Skeletal muscle satellite cell (primary cell): Measurements from ENCODE around the gene ASTN1.
"Not testable (repeated sequence)": the region's sequence is repeated elsewhere in the genome, so short reads cannot be mapped to it uniquely, and the experiment has no call there.

Source experiments
- H3K27me3 ChIP-seq: 2 replicates; pipeline ENCODE4 v1.7.0; 2013; ENCODE audit warnings: low read length; ENCODE audit not compliant: control insufficient read depth, insufficient read depth
- H3K36me3 ChIP-seq: 2 replicates; pipeline ENCODE4 v1.7.0; 2013; ENCODE audit warnings: mild to moderate bottlenecking, control low read depth, low read length; ENCODE audit not compliant: insufficient read depth
- H3K4me1 ChIP-seq: 2 replicates; pipeline ENCODE4 v1.7.0; 2013; ENCODE audit warnings: low read length; ENCODE audit not compliant: control insufficient read depth, insufficient read depth
- H3K4me2 ChIP-seq: 2 replicates; pipeline ENCODE4 v1.7.0; 2013; ENCODE audit warnings: mild to moderate bottlenecking, low read length
- H3K4me3 ChIP-seq: 2 replicates; pipeline ENCODE4 v1.7.0; 2013; ENCODE audit warnings: low read length
- H3K9ac ChIP-seq: 2 replicates; pipeline ENCODE4 v1.7.0; 2013; ENCODE audit warnings: mild to moderate bottlenecking, low read depth, low read length, moderate library complexity
- H3K9me3 ChIP-seq: replicated peaks from 2 replicates; pipeline ENCODE4 v1.7.0; 2013; ENCODE audit warnings: mild to moderate bottlenecking, control low read depth, low read length

ASTN1 gene

DNA sequence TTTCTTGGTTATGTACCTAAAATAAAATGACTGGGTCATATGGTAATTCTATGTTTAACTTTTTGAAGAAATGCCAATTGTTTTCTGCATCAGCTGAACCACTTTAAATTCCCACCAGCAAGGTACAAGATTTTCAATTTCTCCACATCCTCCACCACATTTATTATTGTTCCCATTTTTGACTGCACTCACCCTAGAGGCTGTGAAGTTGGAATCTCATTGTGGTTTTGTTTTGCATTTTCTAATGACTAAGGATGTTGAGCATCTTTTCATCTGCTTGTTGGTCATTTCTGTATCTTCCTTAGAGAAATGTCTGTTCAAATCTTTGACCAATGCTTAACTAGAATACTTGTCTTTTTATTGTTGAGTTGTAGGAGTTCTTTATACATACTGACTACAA, 72.5 kb downstream of the ASTN1 start:
- Histone ChIP-seq H3K9me3 (no peaks in the 10 kb centered on the region), H3K36me3 (no peaks in the 10 kb centered on the region), H3K4me1 (peaks cover 12% of the 10 kb centered on the region), H3K4me2 (no peak overlapping the region), H3K9ac (no peak overlapping the region), H3K4me3 (no peak overlapping the region), H3K27me3 (peaks cover 2% of the 10 kb centered on the region)

- H3K27me3 ChIP-seq: peaks cover 4% of the 10 kb centered on the region
- H3K4me2 ChIP-seq: peak overlapping the region; percentile 24
- H3K4me3 ChIP-seq: no peak overlapping the region
- H3K4me1 ChIP-seq: peaks cover 12% of the 10 kb centered on the region
- H3K9ac ChIP-seq: no peak overlapping the region
- H3K36me3 ChIP-seq: no peaks in the 10 kb centered on the region
- no peaks in the 10 kb centered on the region for H3K9me3 ChIP-seq
Measured at GRCh38 chr1:177091040-177091439, 73.5 kb downstream of the ASTN1 start.

- no peak overlapping the region for H3K4me3 ChIP-seq
- no peak overlapping the region for H3K9ac ChIP-seq
- no peaks in the 10 kb centered on the region for H3K9me3 ChIP-seq
- H3K27me3 ChIP-seq: peaks cover 4% of the 10 kb centered on the region
- no peaks in the 10 kb centered on the region for H3K36me3 ChIP-seq
- H3K4me2 ChIP-seq: no peak overlapping the region
- H3K4me1 ChIP-seq: peaks cover 14% of the 10 kb centered on the region
Measured at GRCh38 chr1:177088966-177089365, 75.5 kb downstream of the ASTN1 start.

- peak overlapping the region; percentile 13 for H3K4me2 ChIP-seq
- H3K4me1 ChIP-seq: peaks cover 7% of the 10 kb centered on the region
- peaks cover 4% of the 10 kb centered on the region for H3K27me3 ChIP-seq
- H3K9me3 ChIP-seq: no peaks in the 10 kb centered on the region
- H3K4me3 ChIP-seq: no peak overlapping the region
- peak overlapping the region; percentile 5 for H3K9ac ChIP-seq
- no peaks in the 10 kb centered on the region for H3K36me3 ChIP-seq
Measured at GRCh38 chr1:177082855-177083693, 81.4 kb downstream of the ASTN1 start.

GRCh38 chr1:177080564-177080963, 83.9 kb downstream of the ASTN1 start:
- H3K4me2 ChIP-seq: no peak overlapping the region
- no peaks in the 10 kb centered on the region for H3K9me3 ChIP-seq
- H3K9ac ChIP-seq: no peak overlapping the region
- no peak overlapping the region for H3K4me3 ChIP-seq
- no peaks in the 10 kb centered on the region for H3K27me3 ChIP-seq
- no peaks in the 10 kb centered on the region for H3K36me3 ChIP-seq
- H3K4me1 ChIP-seq: peaks cover 7% of the 10 kb centered on the region

GRCh38 chr1:177077734-177078499, 86.6 kb downstream of the ASTN1 start:
- Histone ChIP-seq H3K4me2 (no peak overlapping the region), H3K9ac (no peak overlapping the region), H3K27me3 (no peaks in the 10 kb centered on the region), H3K4me1 (peaks cover under 1% of the 10 kb centered on the region), H3K36me3 (no peaks in the 10 kb centered on the region), H3K9me3 (no peaks in the 10 kb centered on the region), H3K4me3 (no peak overlapping the region)

- H3K4me3 ChIP-seq: no peak overlapping the region
- H3K36me3 ChIP-seq: no peaks in the 10 kb centered on the region
- H3K27me3 ChIP-seq: no peaks in the 10 kb centered on the region
- no peak overlapping the region for H3K4me2 ChIP-seq
- H3K9me3 ChIP-seq: no peaks in the 10 kb centered on the region
- no peaks in the 10 kb centered on the region for H3K4me1 ChIP-seq
- no peak overlapping the region for H3K9ac ChIP-seq
Measured at GRCh38 chr1:177077006-177077405, 87.5 kb downstream of the ASTN1 start.

DNA sequence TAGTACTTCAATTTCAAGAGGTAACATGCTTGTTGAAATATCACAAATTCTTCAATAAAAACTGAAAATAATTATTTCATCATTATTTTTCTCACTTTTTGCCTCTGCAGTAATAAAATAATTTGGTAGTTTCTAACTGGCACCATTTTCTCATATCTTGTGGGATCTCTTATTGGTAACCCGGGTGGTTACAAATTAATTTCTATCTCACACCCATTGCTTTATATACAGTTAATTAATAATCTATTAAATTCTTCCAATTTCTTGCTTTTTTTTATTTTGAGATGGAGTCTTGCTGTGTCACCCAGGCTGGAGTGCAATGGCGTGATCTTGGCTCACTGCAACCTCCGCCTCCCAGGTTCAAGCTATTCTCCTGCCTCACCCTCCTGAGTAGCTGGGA, 89.7 kb downstream of the ASTN1 start:
- not testable (repeated sequence) for H3K9me3 ChIP-seq, H3K4me3 ChIP-seq, H3K9ac ChIP-seq, H3K27me3 ChIP-seq, H3K4me1 ChIP-seq, H3K4me2 ChIP-seq, H3K36me3 ChIP-seq

DNA sequence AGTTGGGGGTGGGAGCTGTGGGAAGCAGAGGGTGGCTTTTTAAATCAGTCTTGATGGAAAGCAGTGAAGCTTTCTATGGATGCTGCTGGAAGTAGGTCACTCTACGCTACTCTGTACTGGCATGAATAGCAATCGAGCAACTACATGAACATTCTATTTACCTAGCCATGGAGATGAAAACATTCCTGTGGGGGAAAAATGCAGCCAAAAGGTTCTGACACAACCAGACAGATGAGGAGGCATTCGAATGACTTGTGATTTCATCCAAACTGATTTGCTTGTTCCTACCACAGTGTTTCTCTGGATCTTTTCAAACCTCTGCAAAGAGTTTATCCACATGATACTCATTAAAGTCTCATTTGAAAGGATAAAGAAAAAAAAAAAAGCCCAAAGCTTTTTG, 95.0 kb downstream of the ASTN1 start:
- Histone ChIP-seq H3K9me3 (no peaks in the 10 kb centered on the region), H3K4me1 (no peaks in the 10 kb centered on the region), H3K27me3 (peaks cover 4% of the 10 kb centered on the region), H3K9ac (no peak overlapping the region), H3K4me2 (no peak overlapping the region), H3K36me3 (no peaks in the 10 kb centered on the region), H3K4me3 (no peak overlapping the region)

DNA sequence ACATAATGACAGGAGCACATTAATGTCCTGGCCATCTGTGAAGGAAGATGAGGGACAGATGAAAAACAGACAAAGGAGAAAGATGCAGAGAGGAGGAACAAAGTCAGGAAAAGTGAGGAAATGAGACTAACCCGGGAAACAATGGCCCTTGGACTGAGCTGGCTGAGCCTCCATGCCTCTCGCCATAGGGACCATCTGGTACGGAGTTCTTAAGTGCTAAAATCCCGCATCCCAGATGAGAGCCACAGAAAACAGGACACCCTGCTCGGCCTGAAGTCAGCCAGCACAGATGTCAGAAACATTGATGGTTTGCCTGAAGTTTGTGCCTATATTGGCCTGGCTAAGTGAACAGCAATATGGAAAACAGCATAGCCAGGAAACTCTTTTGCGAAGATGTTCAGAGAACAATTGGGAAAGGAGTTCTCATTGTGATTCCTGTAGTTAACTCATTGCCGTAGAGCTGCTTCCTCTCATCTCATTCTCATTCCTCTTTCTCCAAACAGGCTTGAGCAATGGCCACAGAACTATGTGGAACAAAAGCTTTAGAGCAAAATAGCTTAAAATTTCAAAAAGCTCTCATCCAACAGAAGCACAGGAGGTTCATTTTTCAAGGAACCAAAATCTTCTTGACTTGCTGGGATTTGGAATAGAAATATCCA, 96.6 kb downstream of the ASTN1 start:
- H3K27me3 ChIP-seq: peaks cover 6% of the 10 kb centered on the region
- H3K9me3 ChIP-seq: no peaks in the 10 kb centered on the region
- H3K4me1 ChIP-seq: no peaks in the 10 kb centered on the region
- H3K4me3 ChIP-seq: no peak overlapping the region
- H3K36me3 ChIP-seq: no peaks in the 10 kb centered on the region
- no peak overlapping the region for H3K9ac ChIP-seq
- no peak overlapping the region for H3K4me2 ChIP-seq

DNA sequence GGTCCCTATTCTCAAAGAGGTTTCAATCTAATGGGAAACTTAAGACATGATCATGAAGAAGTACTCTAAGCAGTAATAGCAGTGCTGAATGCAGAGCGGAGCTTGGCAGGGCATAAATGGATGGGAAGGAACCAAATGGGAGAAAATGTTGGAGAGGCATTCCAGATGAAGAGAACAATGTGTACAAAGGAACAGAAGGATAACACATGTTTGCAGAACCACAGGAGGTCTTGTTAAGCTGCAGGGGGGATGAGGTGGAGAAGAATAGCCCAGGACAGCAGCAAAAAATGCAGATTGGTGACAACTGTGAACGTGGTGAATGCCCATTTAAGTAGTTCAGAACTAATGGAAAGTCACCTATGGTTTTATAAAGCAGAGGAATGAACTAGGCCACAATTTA, 99.1 kb downstream of the ASTN1 start:
- Histone ChIP-seq H3K4me1 (no peaks in the 10 kb centered on the region), H3K4me3 (no peak overlapping the region), H3K27me3 (peaks cover 6% of the 10 kb centered on the region), H3K36me3 (no peaks in the 10 kb centered on the region), H3K4me2 (no peak overlapping the region), H3K9ac (no peak overlapping the region), H3K9me3 (no peaks in the 10 kb centered on the region)
